HG03575 (cell line): ENCODE measurements around the gene RAMP1.
"Not testable (repeated sequence)": the region's sequence is repeated elsewhere in the genome, so short reads cannot be mapped to it uniquely, and the experiment has no call there.

ENCODE experiments used
- ATAC-seq: cut with Tn5 transposase; IDR thresholded peaks from one replicate; pipeline ENCODE4 v1.9.1; 2021; ENCODE audit not compliant: unreplicated experiment, insufficient number of reproducible peaks, low FRiP score; ENCODE audit errors: extremely low read depth

RAMP1 gene

DNA sequence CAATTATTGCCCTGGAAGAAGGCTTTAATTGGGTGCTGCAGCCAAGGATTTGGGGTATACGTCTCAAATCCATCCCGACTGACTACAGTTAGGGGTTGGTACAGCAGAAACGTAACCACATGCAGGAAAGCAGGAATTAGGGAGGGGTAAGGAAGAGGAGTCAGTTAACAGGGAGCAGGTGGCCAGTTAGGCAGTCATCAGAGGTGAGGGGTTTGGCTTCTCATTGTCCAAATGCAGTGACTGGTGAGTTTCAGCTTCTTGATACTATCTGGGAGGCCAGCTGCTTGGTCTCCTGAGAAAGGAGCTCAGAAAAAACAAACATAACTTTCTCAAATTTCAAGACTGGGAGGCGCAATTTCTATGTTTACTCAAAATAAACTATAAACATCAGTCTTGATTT, 68.6 kb downstream of the RAMP1 start:
- no peak for ATAC-seq

DNA sequence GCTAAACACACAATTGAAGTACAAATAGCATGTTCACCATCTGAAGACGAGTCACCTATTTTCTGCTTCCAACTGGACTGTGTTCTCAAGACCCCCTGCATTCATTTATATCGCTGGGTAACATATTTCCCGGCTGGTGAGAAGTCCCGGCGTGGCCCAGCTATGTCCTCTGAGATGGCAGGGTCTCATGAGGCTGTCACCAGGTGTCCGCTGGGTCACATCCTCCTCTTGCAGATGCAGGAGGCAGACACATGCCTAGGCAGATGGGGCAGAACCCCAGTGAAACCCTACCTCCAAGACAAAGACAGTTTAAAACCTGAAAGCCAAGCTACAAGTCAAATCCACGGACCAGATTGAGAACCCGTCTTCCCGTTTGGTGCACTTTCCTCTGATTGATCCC, 70.6 kb downstream of the RAMP1 start:
- no peak for ATAC-seq

DNA sequence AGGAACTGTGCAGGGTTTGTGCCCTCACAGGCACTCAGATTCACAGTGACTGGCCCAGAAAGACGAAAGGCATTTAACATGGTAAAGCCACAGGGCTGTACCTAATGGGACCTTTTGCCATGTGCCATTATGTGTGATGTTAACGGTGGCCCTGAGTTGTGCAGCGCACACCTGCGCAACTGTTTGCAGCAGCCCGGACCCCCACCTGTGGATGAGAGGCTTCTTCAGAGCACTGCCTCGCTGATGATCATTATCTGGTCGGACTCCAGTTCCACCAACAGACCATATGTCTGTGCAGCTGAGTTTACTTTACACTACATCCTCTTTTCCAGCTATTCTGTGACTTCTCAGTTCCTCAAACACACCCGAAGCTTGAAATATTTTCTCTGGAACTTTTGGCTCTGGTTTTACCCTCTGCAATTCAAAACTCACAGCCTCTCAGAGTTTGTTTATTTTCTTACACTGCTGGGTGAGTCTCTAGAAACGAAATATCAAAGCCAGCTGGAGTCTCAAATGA, 71.8 kb downstream of the RAMP1 start:
- no peak for ATAC-seq

DNA sequence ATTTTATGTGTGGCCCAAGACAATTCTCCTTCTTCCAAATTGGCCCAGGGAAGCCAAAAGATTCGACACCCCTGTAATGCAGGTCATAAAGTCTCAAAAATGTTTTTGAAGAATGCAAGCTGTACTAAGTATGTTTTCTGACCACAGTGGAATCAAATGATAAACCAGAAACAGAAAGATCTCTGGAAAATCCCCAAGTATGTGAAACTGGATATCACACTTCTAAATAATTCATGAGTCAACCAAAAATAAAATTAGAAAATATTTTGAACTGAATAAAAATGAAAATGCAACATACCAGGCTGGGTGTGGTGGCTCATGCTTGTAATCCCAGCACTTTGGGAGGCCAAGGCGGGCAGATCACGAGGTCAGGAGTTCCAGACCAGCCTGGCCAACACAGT, 73.3 kb downstream of the RAMP1 start:
- no peak for ATAC-seq

DNA sequence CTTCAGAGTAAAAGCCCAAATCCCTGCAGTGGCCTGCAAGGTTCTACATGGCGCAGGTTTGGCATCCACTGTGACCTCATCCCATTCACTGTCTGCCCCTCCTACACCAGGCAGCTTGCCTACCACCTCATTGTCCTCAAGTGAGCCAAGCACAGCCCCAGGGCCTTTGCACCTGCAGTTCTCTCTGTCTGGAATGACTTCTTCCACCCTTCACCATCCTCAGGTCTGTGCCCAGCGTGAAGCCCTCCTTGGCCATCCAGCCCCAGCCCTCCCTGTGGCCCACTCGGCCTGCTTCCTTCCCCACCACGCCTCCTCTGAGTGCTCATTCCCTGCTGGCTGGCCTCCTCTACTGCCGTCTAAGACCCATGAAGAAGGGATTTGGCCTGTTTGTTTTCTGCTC, 74.8 kb downstream of the RAMP1 start:
- ATAC-seq, result no peak

DNA sequence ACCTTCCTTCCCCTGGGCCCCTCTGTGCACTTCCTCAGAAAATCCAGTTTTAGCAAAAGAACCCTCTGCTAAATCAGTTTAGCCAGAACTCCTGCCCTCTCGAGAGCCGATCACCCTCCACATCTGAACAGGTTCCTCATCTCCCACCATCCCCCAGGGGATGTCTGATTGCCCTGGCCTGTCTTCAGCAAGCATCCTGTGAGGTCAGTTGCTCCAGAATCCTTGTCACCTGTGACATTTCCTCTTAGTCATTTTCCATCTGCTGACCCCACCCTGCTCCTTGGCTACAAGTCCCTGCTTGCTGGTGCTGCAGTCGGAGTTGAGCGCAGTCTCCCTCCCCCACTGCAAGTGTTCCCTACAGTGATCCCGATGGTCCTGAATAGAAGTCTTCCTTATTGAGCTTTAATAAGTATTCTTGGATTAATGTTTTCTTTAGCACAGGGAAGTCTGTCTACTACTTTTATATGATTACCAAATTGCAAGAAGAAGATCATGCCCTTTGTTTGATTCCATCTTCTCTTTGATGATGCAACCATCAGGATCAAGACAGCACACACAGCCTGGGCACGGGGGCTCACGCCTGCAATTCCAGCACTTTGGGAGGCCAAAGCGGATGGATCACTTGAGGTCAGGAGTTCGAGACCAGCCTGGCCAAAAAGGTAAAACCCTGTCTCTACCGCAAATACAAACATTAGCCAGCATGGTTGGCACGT, 76.5 kb downstream of the RAMP1 start:
- no peak for ATAC-seq

DNA sequence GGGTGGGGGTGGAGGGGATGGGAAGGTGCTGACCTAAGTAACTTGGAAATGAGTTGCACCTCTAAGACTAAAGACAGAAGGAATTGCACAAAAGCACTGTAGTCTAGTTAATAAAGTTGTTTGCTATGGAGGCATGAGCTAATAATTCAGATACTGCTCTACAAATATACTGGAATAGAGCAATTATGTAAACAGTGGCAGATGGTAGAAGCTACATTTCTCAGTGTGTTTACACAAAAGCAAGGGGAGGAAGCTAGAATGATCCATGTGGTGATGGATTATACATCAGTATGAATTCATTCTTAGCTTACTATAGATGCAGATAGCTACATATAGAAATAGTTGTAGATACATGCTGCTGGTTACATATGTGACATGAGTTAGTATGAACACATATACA, 79.8 kb downstream of the RAMP1 start:
- no peak for ATAC-seq

DNA sequence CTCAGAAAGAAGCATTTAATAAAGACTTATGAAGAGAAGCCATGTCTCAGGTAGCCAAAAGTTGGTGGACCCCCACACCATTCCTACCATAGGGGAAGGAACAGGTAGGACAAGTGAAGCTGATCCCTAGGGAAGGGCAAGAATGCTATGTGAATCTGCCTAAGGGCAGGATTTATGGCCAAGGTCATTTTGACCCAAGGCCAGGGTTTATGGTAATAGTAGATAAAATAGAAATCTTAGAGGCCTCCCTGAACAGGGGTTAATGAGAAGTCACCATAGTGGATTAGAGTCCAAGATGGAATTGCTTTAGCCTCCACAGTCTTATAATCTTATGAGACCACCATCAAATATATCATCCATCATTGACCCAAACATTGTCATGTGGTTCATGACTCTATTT, 81.4 kb downstream of the RAMP1 start:
- ATAC-seq, result no peak

DNA sequence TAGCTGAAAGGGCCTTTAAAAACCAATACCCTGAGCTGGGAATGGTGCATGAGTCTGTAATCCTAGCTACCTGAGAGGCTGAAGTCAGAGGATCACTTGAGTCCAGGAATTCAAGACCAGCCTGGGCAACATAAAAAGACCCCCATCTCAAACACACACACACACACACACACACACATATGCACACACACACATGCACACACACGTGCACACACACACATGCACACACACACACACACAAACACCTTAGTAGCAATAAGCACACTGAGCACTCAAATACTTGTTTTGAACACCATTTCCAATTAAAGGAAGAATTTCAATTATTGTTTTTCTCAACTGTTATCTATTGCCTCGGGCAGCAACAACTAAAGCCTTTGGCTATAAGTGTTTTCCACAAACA, 81.8 kb downstream of the RAMP1 start:
- no peak for ATAC-seq

DNA sequence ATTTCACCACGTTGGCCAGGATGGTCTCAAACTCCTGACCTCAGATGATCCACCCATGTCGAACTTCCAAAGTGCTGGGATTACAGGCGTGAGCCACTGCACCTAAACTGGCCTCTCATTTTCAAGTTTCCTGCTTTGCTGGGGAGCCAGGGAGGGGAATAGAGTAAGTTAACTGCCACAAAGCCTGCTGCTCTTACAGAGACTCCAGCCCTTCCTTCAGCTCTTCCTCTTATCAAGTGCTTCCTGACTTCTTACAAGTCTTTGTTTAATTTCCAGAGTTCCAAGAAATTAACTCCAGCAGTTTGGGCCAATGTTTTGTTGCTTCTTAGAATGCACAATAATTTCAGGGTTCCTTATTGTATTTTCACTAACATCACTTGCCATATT, 83.1 kb downstream of the RAMP1 start:
- no peak for ATAC-seq

DNA sequence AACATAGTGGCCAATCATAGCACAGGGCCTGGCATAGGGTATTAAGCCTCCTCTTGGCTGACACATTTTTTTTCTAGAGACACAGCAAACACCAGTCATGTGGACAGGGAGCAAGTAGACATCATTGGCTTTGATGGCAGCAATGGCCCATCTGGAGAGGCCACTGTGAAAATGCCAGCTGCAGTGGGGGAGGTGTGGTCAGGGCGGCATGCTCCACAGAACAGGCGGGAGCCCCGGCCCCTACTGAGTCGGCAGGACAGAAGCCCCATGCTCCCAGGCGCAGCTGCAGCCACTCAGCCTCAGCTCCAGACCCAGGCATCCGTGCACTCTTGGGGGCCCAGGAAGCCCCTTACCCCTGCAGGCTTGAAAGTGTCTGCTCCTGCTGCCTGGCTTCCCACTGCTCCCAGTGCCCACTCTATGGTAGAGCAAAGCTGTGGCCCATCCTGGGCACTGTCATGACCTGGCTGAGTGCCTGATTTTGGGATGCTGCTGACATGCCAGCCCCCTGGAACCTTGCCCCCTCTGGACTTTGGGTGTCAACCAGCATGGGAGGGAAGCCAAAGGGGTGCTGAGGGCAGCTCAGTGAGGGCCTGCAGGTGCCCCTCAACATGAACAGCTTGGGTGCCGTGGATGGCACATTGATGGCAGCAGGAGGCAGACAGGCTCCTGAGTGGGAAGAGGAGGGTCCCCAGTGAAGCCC, 84.1 kb downstream of the RAMP1 start:
- ATAC-seq, result no peak

DNA sequence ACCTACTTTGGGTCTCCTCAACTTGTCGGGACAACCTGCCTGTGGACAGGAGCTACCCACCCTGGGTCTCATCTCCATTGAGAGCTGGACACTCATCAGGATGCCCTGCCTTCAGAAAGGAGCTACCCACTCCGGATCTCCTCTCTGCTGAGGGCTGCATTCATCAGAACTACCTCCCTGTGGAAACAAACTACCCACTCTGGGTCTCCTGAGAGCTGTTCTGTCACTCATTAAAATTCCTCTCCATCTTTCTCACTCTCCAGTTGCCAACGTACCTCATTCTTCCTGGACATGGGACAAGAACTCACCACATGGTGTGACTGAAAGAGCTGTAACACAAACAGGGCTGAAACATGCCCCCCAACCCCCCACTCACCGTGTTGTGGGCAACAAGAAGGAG, 84.9 kb downstream of the RAMP1 start:
- ATAC-seq, result no peak

DNA sequence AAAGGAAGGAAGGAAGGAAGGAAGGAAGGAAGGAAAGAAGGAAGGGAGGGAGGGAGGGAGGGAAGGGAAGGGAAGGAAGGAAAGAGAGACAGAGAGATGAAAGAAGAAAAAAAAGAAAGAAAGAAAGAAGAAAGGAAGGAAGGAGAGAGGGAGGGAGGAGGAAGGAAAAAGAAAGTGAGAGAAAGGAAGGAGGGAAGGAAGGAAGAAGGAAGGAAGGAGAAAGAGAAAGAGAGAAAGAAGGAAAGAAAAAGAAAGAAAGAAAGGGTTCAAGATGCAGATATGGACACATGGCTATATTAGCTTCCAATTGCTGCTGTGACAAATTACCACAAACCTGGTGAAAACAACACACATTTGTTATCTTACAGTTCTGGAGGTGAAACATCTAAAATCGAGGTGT, 87.0 kb downstream of the RAMP1 start:
- no peak for ATAC-seq

DNA sequence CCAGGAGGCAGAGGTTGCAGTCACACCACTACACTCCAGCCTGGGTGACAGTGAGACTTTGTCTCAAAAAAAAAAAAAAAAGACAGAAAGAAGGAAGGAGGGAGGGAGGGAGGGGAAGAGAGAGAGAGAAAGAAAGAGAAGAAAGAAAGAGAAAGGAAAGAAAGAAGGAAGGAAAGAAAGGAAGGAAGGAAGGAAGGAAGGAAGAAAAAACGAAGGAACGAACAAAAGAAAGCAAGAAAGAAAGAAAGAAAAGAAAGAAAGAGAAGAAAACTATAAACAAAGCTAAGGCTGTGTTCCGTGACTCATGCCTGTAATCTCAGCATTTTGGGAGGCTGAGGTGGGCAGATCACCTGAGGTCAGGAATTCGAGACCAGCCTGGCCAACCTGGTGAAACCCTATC, 91.9 kb downstream of the RAMP1 start:
- ATAC-seq, result not testable (repeated sequence)

DNA sequence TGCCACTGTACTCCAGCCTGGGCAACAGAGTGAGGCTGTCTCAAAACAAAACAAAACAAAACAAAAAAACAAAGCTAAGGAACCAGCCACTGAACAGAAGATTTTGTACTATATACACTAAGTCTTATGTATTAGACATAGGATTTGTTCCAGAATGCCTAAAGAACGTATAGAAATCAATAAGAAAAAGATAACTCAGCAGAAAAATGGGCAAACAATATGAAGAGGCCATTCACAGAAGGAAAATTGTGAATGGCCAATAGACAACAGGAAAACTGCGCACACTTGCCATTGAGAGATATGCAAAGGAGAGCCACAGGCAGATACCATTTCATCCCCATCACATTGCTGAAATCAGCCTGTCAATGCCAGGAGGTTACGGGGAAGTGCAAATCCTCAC, 92.5 kb downstream of the RAMP1 start:
- ATAC-seq, result no peak

DNA sequence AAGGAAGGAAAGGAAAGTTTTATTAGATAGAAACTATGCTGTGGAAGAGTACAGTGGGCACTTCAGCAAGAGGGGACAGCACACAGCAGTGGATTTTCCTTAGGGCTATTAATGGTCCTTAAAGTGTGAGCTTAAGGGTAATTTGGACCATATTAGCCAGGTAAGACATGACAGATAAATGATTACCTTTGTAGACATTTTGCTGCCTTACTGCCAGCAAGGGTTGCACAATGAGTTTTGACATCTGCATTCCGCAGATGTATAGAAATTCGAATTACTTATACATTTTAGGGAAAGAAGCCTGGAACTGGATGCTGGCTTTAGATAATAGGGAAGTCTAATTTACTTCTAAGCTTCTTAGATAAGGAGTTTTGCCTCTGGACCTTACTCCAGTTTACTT, 93.4 kb downstream of the RAMP1 start:
- ATAC-seq, result no peak

DNA sequence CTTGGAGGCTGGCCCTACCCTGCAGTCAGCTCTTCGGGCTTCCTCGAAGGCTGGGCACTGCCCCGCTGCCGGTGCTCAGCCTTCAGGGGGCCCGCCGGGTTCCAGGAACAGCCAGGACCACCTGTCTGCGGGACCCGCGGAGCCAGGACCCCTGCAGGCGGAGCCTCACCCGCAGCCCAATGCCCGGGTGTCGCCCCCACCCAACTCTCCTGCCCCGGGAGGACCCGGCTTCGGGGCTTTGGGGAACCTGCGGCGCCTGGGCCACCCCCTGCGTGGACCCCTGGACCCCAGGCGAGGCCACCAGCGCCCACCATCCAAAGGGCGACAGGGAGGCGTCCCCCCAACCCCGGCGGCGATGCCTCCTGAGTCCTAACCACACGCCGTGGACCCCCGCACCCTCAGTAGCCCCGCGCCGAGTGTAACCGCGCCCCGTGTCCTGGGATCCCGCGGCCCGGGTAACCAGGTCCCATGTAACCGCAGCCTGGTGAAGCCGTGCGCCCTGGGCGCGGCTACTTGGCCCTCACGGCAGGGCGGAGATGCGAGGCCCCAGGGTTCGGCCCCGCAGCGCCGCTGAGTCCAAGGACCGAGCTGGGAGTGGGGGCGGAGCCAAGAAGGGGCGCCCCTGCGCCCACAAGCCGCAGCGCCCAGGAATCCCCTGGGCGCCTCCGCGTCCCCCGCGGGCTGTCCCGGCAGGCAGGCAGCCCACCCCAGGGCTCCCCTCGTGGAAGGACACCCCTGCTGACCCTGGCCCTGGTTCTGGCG, 96.4 kb downstream of the RAMP1 start:
- ATAC-seq, result no peak

DNA sequence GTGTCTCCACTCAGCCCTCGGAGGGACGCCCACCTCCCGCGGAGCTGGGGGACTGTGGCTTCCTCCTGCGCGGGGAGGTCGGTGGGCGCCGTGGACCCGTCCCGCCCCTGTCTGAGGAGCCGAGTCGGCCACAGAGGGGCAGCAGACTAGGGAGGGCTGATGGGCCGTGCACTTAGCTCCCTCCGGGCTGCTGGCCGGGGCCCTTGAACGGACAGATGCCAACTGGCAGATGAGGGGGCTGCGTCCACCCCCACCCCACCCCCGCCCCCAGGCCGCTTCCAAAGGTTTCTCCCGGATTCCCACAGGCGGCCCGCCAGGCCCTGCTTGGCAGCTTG, 96.9 kb downstream of the RAMP1 start:
- no peak for ATAC-seq

DNA sequence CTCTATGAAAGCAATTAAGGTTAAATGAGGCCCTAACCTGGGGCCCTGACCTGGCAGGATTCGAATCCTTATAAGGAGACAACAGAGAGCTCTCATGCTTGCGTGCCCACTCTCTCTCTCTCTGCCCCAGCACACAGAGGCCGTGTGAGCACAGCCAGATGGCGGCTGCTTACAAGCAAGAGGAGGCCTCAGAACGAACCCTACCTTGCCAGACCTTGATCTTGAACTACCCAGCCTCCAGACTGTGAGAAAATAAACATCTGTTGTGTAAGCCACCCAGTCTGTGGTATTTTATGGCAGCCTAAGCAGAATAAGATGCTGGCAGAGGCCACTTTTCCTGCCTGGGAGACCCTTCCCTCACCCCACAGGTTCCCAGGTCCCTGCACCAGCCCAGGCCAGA, 102.2 kb downstream of the RAMP1 start:
- no peak for ATAC-seq
